ENCODE measurements around the gene PTGES3. TPM values are rescaled to one million over a fixed set of nuclear protein-coding genes. Genes with fewer than 3 reads are reported as not detected.

PTGES3 gene
- total and polyA plus RNA-seq, 2 experiments from 2014 or later: 82.2 to 210 TPM

- TF ChIP-seq CTCF (IDR thresholded peaks at IDR 0.05; ENCODE audit: low read depth, low read length): no peak
- DNase-seq (ENCODE audit: low read depth in 1 of 2, low spot score in 1 of 2): peak in 1 of 2 donors; percentile 30
These were observed 36.6 kb upstream of the PTGES3 start for GRCh38 chr12:56724701-56724971.

GRCh38 chr12:56723889-56724700 lies 36.0 kb upstream of the PTGES3 start:
- peak overlapping the region; percentile 86 for H3K4me3 ChIP-seq
- no peak for TF ChIP-seq CTCF (IDR thresholded peaks at IDR 0.05; ENCODE audit: low read depth, low read length)
- H3K27ac ChIP-seq: peak overlapping the region; percentile 98
- no peaks in the 10 kb centered on the region for H3K9me3 ChIP-seq (ENCODE audit: low read depth)
- H3K36me3 ChIP-seq: peaks cover 13% of the 10 kb centered on the region
- DNase-seq (ENCODE audit: low read depth in 1 of 2, low spot score in 1 of 2): peak; percentile 24 to 86
- no peaks in the 10 kb centered on the region for H3K27me3 ChIP-seq
- peaks cover 48% of the 10 kb centered on the region for H3K4me1 ChIP-seq (ENCODE audit: low read depth)

More at GRCh38 chr12:56724701-56724971, 36.6 kb upstream of the PTGES3 start:
- H3K9me3 ChIP-seq (ENCODE audit: low read depth): no peaks in the 10 kb centered on the region
- H3K27ac ChIP-seq: peak overlapping the region; percentile 98
- H3K4me3 ChIP-seq: peak overlapping the region; percentile 86
- H3K4me1 ChIP-seq (ENCODE audit: low read depth): peaks cover 43% of the 10 kb centered on the region
- H3K27me3 ChIP-seq: no peaks in the 10 kb centered on the region
- H3K36me3 ChIP-seq: peaks cover 10% of the 10 kb centered on the region

GRCh38 chr12:56723352-56723751 lies 35.3 kb upstream of the PTGES3 start:
- H3K27me3 ChIP-seq: no peaks in the 10 kb centered on the region
- peaks cover 15% of the 10 kb centered on the region for H3K36me3 ChIP-seq
- no peaks in the 10 kb centered on the region for H3K9me3 ChIP-seq (ENCODE audit: low read depth)
- no peak for TF ChIP-seq CTCF (IDR thresholded peaks at IDR 0.05; ENCODE audit: low read depth, low read length)
- no peak for DNase-seq (ENCODE audit: low read depth in 1 of 2, low spot score in 1 of 2)
- H3K27ac ChIP-seq: peak overlapping the region; percentile 98
- peak overlapping the region; percentile 86 for H3K4me3 ChIP-seq
- H3K4me1 ChIP-seq (ENCODE audit: low read depth): peaks cover 54% of the 10 kb centered on the region

GRCh38 chr12:56722832-56723231 lies 34.7 kb upstream of the PTGES3 start:
- Histone ChIP-seq H3K36me3 (peaks cover 15% of the 10 kb centered on the region), H3K9me3 (ENCODE audit: low read depth) (no peaks in the 10 kb centered on the region), H3K4me3 (peak overlapping the region; percentile 86), H3K27me3 (no peaks in the 10 kb centered on the region), H3K27ac (peak overlapping the region; percentile 68), H3K4me1 (ENCODE audit: low read depth) (peaks cover 54% of the 10 kb centered on the region)
- DNase-seq (ENCODE audit: low read depth in 1 of 2, low spot score in 1 of 2): no peak
- TF ChIP-seq CTCF (IDR thresholded peaks at IDR 0.05; ENCODE audit: low read depth, low read length): no peak

GRCh38 chr12:56721721-56722120 lies 33.6 kb upstream of the PTGES3 start:
- DNase-seq (ENCODE audit: low read depth in 1 of 2, low spot score in 1 of 2): no peak
- no peak for TF ChIP-seq CTCF (IDR thresholded peaks at IDR 0.05; ENCODE audit: low read depth, low read length)
- Histone ChIP-seq H3K4me1 (ENCODE audit: low read depth) (peaks cover 54% of the 10 kb centered on the region), H3K4me3 (no peak overlapping the region), H3K9me3 (ENCODE audit: low read depth) (no peaks in the 10 kb centered on the region), H3K27ac (peak overlapping the region; percentile 68), H3K36me3 (peaks cover 15% of the 10 kb centered on the region), H3K27me3 (no peaks in the 10 kb centered on the region)

Data from cardiac muscle cell (in vitro differentiated cells and primary cell).